ENCODE results near the gene AJAP1. TPM values are rescaled to one million over a fixed set of nuclear protein-coding genes. Genes with fewer than 3 reads are reported as not detected.

Gene AJAP1
- total and polyA plus RNA-seq, 4 donors, result 0.16 to 2.3 TPM; not detected in 2

DNA sequence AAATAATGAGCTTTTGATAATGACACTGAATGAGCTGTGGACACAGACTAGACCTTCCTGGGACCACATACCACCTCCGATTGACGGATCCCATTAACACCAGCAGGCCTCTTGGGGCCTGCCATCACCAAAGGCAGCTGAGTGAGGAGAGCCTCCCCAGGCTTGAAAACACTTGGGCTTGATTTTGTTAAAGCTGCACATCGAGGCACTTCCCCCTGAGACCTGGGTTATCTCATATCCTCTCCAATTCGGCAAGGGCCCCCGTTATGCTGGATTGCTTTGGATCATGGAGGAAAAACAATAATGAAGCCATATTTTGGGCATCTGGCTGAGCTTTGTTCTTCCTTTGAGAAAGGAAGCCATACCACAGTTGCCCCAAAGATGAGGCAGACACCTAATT is 143.0 kb downstream of the AJAP1 start:
- intact Hi-C loops (cut with DNase I), result loop anchor here in 1 of 2 donors (1.0 kb wide), 1 partner anchor 9 kb away; no protein-coding TSS in a partner anchor
- Histone ChIP-seq H3K36me3 (ENCODE audit: control insufficient read depth in 1 of 2, insufficient read depth in 2 of 2, low read length in 1 of 2) (no peaks in the 10 kb centered on the region), H3K27ac (ENCODE audit: low read depth in 1 of 2, low read length in 2 of 2) (no peak overlapping the region), H3K9me3 (ENCODE audit: control insufficient read depth, low read length) (no peaks in the 10 kb centered on the region), H3K4me1 (ENCODE audit: control insufficient read depth in 1 of 2, insufficient read depth in 2 of 2, low read length in 2 of 2) (no peaks in the 10 kb centered on the region), H3K27me3 (ENCODE audit: control insufficient read depth in 1 of 2, insufficient read depth in 2 of 2, low read length in 1 of 2) (no peaks in the 10 kb centered on the region), H3K4me3 (ENCODE audit: low read length in 2 of 2) (no peak overlapping the region)
- DNase-seq, result no peak
- 66 to 68% methylated on average over 5 of the region's 5 CpGs for WGBS, 2 donors
- ATAC-seq (ENCODE audit: low FRiP score), result no peak

- Histone ChIP-seq H3K4me3 (ENCODE audit: low read length in 2 of 2) (no peak overlapping the region), H3K9me3 (ENCODE audit: control insufficient read depth, low read length) (no peaks in the 10 kb centered on the region), H3K4me1 (ENCODE audit: control insufficient read depth in 1 of 2, insufficient read depth in 2 of 2, low read length in 2 of 2) (no peaks in the 10 kb centered on the region), H3K36me3 (ENCODE audit: control insufficient read depth in 1 of 2, insufficient read depth in 2 of 2, low read length in 1 of 2) (no peaks in the 10 kb centered on the region), H3K27ac (ENCODE audit: low read depth in 1 of 2, low read length in 2 of 2) (no peak overlapping the region), H3K27me3 (ENCODE audit: control insufficient read depth in 1 of 2, insufficient read depth in 2 of 2, low read length in 1 of 2) (no peaks in the 10 kb centered on the region)
- ATAC-seq (ENCODE audit: low FRiP score) (no peak), DNase-seq (peak in 1 of 2 donors; percentile 54)
- intact Hi-C loops (cut with DNase I), result no loop called here
- WGBS, 2 donors, result 72 to 73% methylated on average over 14 of the region's 14 CpGs
Observed at GRCh38 chr1:4801192-4801924, 146.9 kb downstream of the AJAP1 start.

DNA sequence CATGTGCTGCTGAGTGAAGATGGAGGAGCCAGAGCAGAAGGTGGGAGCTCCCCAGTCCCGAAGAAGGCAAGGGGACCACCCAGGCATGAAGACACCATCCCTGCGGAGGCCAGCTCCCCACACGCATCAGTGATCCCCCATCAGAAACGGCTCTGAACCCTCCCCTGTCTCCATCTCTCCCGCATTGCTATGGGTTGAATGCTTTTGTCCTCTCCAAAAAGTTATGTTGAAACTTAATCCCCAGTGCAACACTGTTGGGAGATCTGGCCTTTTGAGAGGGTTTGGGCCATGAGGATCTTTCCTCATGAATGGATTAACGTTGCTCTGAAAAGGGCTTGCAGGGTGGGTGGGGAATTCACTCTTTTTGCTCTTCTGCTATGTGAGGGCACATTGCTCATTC is 147.6 kb downstream of the AJAP1 start:
- no peaks in the 10 kb centered on the region for H3K4me1 ChIP-seq (ENCODE audit: control insufficient read depth in 1 of 2, insufficient read depth in 2 of 2, low read length in 2 of 2)
- H3K27me3 ChIP-seq (ENCODE audit: control insufficient read depth in 1 of 2, insufficient read depth in 2 of 2, low read length in 1 of 2), result no peaks in the 10 kb centered on the region
- no peak for DNase-seq
- no peaks in the 10 kb centered on the region for H3K36me3 ChIP-seq (ENCODE audit: control insufficient read depth in 1 of 2, insufficient read depth in 2 of 2, low read length in 1 of 2)
- H3K9me3 ChIP-seq (ENCODE audit: control insufficient read depth, low read length), result no peaks in the 10 kb centered on the region
- intact Hi-C loops (cut with DNase I), result no loop called here
- no peak overlapping the region for H3K27ac ChIP-seq (ENCODE audit: low read depth in 1 of 2, low read length in 2 of 2)
- H3K4me3 ChIP-seq (ENCODE audit: low read length in 2 of 2), result no peak overlapping the region
- 84 to 87% methylated on average over 6 of the region's 6 CpGs for WGBS, 2 donors
- no peak for ATAC-seq (ENCODE audit: low FRiP score)

GRCh38 chr1:4803335-4803734 is 148.9 kb downstream of the AJAP1 start:
- intact Hi-C loops (cut with DNase I), result no loop called here
- DNase-seq, result no peak
- Histone ChIP-seq H3K9me3 (ENCODE audit: control insufficient read depth, low read length) (no peaks in the 10 kb centered on the region), H3K4me3 (ENCODE audit: low read length in 2 of 2) (no peak overlapping the region), H3K27ac (ENCODE audit: low read depth in 1 of 2, low read length in 2 of 2) (no peak overlapping the region), H3K4me1 (ENCODE audit: control insufficient read depth in 1 of 2, insufficient read depth in 2 of 2, low read length in 2 of 2) (no peaks in the 10 kb centered on the region), H3K36me3 (ENCODE audit: control insufficient read depth in 1 of 2, insufficient read depth in 2 of 2, low read length in 1 of 2) (no peaks in the 10 kb centered on the region), H3K27me3 (ENCODE audit: control insufficient read depth in 1 of 2, insufficient read depth in 2 of 2, low read length in 1 of 2) (no peaks in the 10 kb centered on the region)
- no peak for ATAC-seq (ENCODE audit: low FRiP score)

- ATAC-seq (ENCODE audit: low FRiP score) (no peak), DNase-seq (no peak)
- no peak overlapping the region for H3K4me3 ChIP-seq (ENCODE audit: low read length in 2 of 2)
- intact Hi-C loops (cut with DNase I), result no loop called here
- H3K4me1 ChIP-seq (ENCODE audit: control insufficient read depth in 1 of 2, insufficient read depth in 2 of 2, low read length in 2 of 2), result no peaks in the 10 kb centered on the region
- no peaks in the 10 kb centered on the region for H3K9me3 ChIP-seq (ENCODE audit: control insufficient read depth, low read length)
- WGBS, 2 donors, result 68 to 72% methylated on average over 2 of the region's 2 CpGs
- H3K27ac ChIP-seq (ENCODE audit: low read depth in 1 of 2, low read length in 2 of 2), result no peak overlapping the region
- H3K36me3 ChIP-seq (ENCODE audit: control insufficient read depth in 1 of 2, insufficient read depth in 2 of 2, low read length in 1 of 2), result no peaks in the 10 kb centered on the region
- H3K27me3 ChIP-seq (ENCODE audit: control insufficient read depth in 1 of 2, insufficient read depth in 2 of 2, low read length in 1 of 2), result no peaks in the 10 kb centered on the region
Observed at GRCh38 chr1:4805987-4806386, 151.6 kb downstream of the AJAP1 start.

DNA sequence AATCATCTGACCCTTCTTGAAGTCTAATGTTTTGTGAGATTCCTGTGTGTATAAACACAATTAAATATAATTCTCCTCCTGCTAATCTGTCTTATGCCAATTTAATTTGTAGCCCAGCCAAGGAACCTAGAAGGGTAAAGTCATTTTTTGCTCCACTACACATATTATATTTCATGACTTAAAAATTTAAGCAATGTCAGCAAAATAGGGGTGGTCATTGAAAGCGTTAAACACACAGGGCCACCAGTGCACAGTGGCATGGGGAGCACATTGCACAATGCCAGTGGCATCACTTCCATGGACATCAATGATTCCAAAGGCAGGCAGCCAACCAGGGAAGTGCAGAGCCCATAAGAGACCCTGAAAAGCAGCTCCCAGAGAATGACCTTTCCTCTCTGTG is 166.1 kb downstream of the AJAP1 start:
- no peak for ATAC-seq (ENCODE audit: low FRiP score)
- intact Hi-C loops (cut with DNase I), result no loop called here
- WGBS, 2 donors, result 84% methylated on average over 1 of the region's 1 CpG

DNA sequence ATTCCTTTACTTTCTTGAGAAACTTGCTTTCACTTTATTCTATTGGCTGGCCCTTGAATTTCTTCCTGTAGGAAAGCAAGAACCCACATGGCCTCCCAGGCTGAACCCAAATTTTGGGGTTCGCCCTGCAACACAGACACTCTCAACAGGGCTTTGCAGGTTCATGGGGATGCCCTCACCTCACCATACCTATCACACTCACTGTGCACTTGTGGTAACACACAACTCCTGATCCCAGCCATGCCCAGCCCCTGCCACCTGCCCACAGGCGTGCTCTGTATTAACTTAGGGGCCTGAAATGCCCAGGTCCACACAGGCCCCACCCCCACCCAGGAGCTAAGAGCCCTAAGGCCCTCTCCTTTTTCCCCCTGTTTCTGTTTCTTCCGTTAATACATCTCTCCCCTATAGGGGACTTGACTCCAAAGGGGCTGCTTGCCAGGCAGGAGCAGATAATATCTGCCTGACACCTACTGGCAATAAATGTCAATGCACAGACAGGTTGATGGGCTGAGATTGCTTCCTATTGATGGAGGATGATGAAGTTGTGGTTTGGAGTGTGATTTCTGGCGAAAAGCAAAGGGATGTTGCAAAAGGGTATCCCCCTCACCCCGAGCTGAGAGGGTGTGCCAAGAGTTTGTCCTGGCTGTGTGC is 171.5 kb downstream of the AJAP1 start:
- 52 to 56% methylated on average over 5 of the region's 5 CpGs for WGBS, 2 donors
- intact Hi-C loops (cut with DNase I), result no loop called here
- DNase-seq (no peak), ATAC-seq (ENCODE audit: low FRiP score) (no peak)
- H3K9me3 ChIP-seq (ENCODE audit: control insufficient read depth, low read length), result peaks cover 1% of the 10 kb centered on the region
- no peaks in the 10 kb centered on the region for H3K27me3 ChIP-seq (ENCODE audit: control insufficient read depth in 1 of 2, insufficient read depth in 2 of 2, low read length in 1 of 2)
- H3K27ac ChIP-seq (ENCODE audit: low read depth in 1 of 2, low read length in 2 of 2), result no peak overlapping the region
- H3K36me3 ChIP-seq (ENCODE audit: control insufficient read depth in 1 of 2, insufficient read depth in 2 of 2, low read length in 1 of 2), result no peaks in the 10 kb centered on the region
- no peak overlapping the region for H3K4me3 ChIP-seq (ENCODE audit: low read length in 2 of 2)
- H3K4me1 ChIP-seq (ENCODE audit: control insufficient read depth in 1 of 2, insufficient read depth in 2 of 2, low read length in 2 of 2), result no peaks in the 10 kb centered on the region

More for the DNA sequence above, 166.1 kb downstream of the AJAP1 start:
- DNase-seq, result no peak
- H3K4me3 ChIP-seq (ENCODE audit: low read length in 2 of 2), result no peak overlapping the region
- peaks cover 3% of the 10 kb centered on the region for H3K9me3 ChIP-seq (ENCODE audit: control insufficient read depth, low read length)
- no peak overlapping the region for H3K27ac ChIP-seq (ENCODE audit: low read depth in 1 of 2, low read length in 2 of 2)
- no peaks in the 10 kb centered on the region for H3K27me3 ChIP-seq (ENCODE audit: control insufficient read depth in 1 of 2, insufficient read depth in 2 of 2, low read length in 1 of 2)
- no peaks in the 10 kb centered on the region for H3K36me3 ChIP-seq (ENCODE audit: control insufficient read depth in 1 of 2, insufficient read depth in 2 of 2, low read length in 1 of 2)
- no peaks in the 10 kb centered on the region for H3K4me1 ChIP-seq (ENCODE audit: control insufficient read depth in 1 of 2, insufficient read depth in 2 of 2, low read length in 2 of 2)

DNA sequence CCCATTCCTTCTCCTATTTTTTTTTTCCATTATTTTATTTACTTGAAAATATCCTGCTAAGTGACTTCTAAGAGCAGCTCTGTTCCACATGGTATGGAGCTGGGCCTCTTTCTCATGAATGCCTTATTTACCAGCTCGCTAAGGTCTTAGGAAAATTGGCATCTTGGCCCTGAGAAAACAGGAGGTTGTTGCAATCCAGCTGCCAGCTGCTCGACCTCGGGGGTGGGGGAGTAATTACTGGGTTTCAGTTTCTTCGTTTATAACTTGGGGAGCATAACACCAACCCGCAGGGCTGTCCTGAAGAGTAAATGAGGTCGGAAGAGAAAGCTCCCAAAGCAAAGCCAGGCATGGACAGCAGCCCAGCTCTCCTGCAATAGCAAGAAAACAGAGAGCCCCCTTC is 176.3 kb downstream of the AJAP1 start:
- H3K4me3 ChIP-seq (ENCODE audit: low read length in 2 of 2), result no peak overlapping the region
- H3K36me3 ChIP-seq (ENCODE audit: control insufficient read depth in 1 of 2, insufficient read depth in 2 of 2, low read length in 1 of 2), result no peaks in the 10 kb centered on the region
- H3K27ac ChIP-seq (ENCODE audit: low read depth in 1 of 2, low read length in 2 of 2), result no peak overlapping the region
- WGBS, 2 donors, result 32 to 41% methylated on average over 6 of the region's 6 CpGs
- H3K4me1 ChIP-seq (ENCODE audit: control insufficient read depth in 1 of 2, insufficient read depth in 2 of 2, low read length in 2 of 2), result no peaks in the 10 kb centered on the region
- DNase-seq (no peak), ATAC-seq (ENCODE audit: low FRiP score) (no peak)
- H3K27me3 ChIP-seq (ENCODE audit: control insufficient read depth in 1 of 2, insufficient read depth in 2 of 2, low read length in 1 of 2), result no peaks in the 10 kb centered on the region
- intact Hi-C loops (cut with DNase I), result no loop called here
- peaks cover 2% of the 10 kb centered on the region for H3K9me3 ChIP-seq (ENCODE audit: control insufficient read depth, low read length)

DNA sequence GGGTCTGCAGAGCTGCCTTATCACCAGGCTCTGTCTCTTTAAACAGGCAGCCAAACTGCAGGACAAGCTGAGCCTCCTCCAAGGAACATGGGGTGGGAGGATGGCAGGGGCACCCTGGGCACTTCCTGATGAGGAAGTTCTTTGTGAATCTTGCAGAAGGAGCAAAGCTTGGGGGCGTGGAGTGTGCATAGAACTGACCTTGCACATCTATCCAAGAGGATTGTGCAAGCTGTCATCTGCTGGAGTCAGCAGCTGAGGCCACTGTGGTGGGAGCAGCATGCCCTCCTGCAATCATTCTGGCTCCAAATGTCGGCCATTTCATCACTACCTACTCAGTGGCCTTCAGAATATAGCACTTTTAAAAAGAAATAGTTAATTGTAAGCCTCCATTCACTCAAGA is 182.2 kb downstream of the AJAP1 start:
- peaks cover 8% of the 10 kb centered on the region for H3K9me3 ChIP-seq (ENCODE audit: control insufficient read depth, low read length)
- peaks cover 0 to 2% of the 10 kb centered on the region in 2 donors for H3K27me3 ChIP-seq (ENCODE audit: control insufficient read depth in 1 of 2, insufficient read depth in 2 of 2, low read length in 1 of 2)
- no peak overlapping the region for H3K4me3 ChIP-seq (ENCODE audit: low read length in 2 of 2)
- H3K36me3 ChIP-seq (ENCODE audit: control insufficient read depth in 1 of 2, insufficient read depth in 2 of 2, low read length in 1 of 2), result no peaks in the 10 kb centered on the region
- ATAC-seq (ENCODE audit: low FRiP score) (no peak), DNase-seq (peak in 1 of 2 donors; percentile 64)
- H3K4me1 ChIP-seq (ENCODE audit: control insufficient read depth in 1 of 2, insufficient read depth in 2 of 2, low read length in 2 of 2), result no peaks in the 10 kb centered on the region
- H3K27ac ChIP-seq (ENCODE audit: low read depth in 1 of 2, low read length in 2 of 2), result no peak overlapping the region
- WGBS, 2 donors, result 37 to 43% methylated on average over 2 of the region's 2 CpGs
- intact Hi-C loops (cut with DNase I), result no loop called here

All from aorta (tissue), 5 donors.